HG02852 (cell line): Measurements from ENCODE around the gene CA6.
"Not testable (repeated sequence)": the region's sequence is repeated elsewhere in the genome, so short reads cannot be mapped to it uniquely, and the experiment has no call there.

Experiments used
- ATAC-seq: cut with Tn5 transposase; IDR thresholded peaks from one replicate; pipeline ENCODE4 v1.9.1; 2021; ENCODE audit warnings: mild to moderate bottlenecking, moderate library complexity; ENCODE audit not compliant: unreplicated experiment

The CA6 gene

DNA sequence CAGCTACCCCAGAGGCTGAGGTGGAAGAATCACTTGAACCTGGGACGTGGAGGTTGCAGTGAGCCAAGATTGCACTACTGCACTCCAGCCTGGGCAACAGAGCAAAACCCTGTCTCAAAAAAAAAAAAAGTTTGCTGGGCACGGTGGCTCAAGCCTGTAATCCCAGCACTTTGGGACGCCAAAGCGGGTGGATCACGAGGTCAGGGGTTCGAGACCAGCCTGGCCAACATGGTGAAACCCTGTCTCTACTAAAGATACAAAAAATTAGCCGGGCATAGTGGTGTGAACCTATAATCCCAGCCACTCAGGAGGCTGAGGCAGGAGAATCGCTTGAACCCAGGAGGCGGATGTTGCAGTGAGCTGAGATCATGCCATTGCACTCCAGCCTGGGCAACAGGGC, 23.2 kb downstream of the CA6 start:
- ATAC-seq = not testable (repeated sequence)

- ATAC-seq = no peak
Observed at GRCh38 chr1:8969937-8970336, 24.3 kb downstream of the CA6 start.

DNA sequence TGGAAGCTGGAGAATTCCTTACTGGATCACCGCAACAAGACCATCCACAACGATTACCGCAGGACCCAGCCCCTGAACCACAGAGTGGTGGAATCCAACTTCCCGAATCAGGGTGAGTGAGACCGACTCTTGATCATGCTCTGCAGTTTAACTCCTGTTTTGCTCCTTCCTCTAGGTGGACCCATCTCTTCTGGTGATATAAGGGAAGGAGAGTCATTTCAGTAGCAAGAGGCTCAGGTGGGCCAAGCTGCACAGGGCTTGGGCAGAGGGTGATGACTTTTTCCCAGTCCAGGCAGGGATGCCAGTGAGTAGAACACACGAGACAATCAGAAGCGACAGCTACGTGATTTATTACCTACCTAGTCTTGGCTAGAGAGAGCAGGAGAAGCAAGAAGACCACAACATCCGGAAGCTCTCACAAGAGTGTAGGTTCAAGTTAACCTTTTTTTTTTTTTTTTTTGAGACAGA, 25.2 kb downstream of the CA6 start:
- ATAC-seq = no peak

- ATAC-seq = no peak
Observed at GRCh38 chr1:8974551-8974950, 28.9 kb downstream of the CA6 start.

DNA sequence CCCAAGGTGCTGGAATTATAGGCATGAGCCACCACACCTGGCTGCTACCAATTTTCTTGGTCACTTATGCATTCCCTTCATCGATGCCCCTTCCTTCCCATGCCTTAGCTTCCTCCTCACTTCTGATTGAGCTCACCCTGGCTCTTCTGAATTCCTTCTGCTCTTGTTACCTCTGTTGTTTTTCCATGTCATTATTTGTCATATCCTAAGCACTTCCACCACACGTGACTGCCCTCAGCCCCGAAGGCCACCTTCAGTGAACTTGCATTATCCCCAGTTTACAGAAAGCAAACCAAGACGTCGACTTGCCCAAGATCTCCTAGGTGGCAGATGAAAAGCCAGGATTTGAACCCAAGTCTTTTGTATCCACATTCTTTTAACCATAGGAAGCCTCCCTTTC, 30.7 kb downstream of the CA6 start:
- no peak for ATAC-seq

DNA sequence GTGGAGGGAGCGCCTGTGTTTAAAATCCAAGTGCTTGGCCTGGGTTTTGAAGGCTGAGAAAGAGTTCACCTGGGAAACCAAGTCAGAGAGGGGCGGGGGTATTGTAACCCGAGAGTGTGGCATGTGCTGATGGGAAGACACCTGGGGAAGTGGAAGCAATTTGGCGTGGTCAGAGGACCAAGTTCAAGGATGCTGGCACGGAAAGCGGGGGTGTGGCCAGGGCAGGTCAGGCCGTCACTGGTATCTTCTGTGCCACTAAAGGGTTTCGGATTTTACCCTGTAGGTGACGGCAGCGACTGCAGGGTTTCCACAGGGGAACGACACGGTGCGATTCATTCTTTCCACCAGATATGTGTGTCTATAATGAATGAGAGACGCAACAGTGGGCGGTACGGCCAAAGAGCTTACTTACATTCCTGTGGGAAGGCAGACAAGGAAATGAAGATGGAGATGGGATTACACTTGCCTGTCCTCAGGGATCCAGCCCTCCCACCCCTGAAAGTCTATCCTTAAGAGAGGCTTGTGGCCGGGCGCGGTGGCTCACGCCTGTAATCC, 31.3 kb downstream of the CA6 start:
- ATAC-seq = no peak

DNA sequence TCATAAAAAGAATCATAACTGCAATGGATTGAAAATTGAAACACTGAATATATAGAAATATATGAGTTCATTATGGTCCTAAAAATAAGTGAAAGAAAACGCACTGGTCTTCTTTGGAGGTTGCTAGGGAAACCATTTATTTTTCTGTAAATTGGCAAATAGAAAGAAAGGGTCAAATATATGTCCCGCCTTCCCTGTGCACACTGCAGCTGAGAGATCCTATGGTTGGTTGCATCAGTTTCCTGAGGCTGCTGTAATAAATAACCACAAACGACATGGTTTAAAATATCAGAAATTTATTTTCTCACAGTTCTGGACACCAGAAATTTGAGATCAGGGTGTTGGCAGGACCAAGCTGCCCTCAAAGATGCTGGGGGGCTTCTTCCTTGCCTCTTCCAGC, 35.0 kb downstream of the CA6 start:
- ATAC-seq = no peak

- no peak for ATAC-seq
Observed at GRCh38 chr1:8981169-8981568, 35.5 kb downstream of the CA6 start.

GRCh38 chr1:8984203-8984602, 38.5 kb downstream of the CA6 start:
- no peak for ATAC-seq

- no peak for ATAC-seq
Observed at GRCh38 chr1:8984990-8985389, 39.3 kb downstream of the CA6 start.

GRCh38 chr1:8985915-8986813, 40.5 kb downstream of the CA6 start:
- ATAC-seq = no peak

DNA sequence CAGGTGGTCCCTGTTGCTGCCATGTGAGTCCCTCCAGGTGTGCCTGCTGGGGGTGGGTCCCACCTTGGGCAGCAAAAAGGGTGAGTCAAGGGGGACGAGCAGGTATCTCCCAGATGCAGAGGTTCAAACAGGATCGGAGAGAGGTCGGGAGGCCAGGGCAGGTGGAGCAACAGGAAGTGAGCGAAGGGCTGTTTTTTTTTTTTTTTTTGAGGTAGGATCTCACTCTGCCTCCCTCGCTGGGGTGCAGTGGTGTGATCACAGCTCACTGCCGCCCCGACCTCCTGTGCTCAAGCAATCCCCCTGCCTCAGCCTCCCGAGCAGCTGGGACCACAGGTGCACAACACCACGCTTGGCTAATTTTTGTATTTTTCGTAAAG, 41.1 kb downstream of the CA6 start:
- no peak for ATAC-seq

DNA sequence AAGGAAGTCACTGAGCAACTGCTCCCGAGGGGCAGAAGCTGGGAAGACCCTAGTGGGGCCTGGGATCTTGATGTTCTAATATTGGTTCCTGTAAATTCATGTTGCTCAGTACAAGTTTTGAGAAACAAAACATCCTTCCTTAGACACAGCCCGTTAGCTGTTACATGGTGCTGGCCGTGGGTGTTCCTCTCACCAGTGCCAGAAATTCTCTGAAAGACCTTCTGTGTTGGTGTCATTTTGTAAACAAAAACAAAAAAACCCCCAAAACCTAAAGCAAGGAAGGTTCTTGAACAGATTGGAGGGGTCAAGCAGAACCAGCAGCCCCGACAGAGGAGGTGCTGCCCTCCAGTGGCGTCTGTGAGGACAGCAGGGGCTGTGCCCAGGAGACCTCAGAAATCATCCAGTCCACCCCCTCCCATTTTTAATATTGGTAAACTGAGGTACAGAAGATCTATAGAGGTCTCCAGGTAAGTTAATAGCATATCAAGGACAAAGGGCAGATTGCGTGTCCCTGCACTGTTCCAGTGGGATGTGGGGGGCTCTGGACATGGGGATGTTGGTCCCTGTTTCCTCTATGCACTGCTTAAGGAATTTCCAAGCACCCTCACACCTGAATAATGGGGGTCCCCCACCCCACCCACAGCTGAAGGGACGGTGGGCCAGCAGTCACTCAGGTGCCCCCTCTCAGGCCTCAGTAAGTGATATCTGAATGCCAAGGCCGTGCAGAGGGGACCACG, 42.4 kb downstream of the CA6 start:
- ATAC-seq = no peak

- ATAC-seq = no peak
Observed at GRCh38 chr1:8988618-8988967, 42.9 kb downstream of the CA6 start.

DNA sequence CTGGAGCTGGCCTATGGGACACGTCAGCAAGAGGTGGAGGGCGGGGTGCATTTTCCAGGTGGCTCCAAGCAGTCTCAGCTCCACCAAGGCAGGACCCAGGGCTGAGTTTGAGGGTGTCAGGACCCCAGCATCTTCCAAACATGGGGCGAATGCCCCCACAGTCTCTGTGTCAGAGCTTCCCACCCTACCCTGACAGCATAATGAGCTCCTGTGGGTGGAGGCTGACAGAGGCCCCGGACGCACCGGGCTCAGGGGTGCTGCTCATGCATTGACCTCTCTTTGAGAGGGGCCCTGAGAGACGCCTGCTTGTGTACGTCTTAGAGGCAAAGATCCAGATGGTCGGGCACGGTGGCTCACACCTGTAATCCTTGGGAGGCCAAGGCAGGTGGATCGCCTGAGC, 43.4 kb downstream of the CA6 start:
- ATAC-seq = no peak

GRCh38 chr1:8989821-8990220, 44.2 kb downstream of the CA6 start:
- no peak for ATAC-seq

- no peak for ATAC-seq
Observed at GRCh38 chr1:8992936-8993687, 47.4 kb downstream of the CA6 start.

DNA sequence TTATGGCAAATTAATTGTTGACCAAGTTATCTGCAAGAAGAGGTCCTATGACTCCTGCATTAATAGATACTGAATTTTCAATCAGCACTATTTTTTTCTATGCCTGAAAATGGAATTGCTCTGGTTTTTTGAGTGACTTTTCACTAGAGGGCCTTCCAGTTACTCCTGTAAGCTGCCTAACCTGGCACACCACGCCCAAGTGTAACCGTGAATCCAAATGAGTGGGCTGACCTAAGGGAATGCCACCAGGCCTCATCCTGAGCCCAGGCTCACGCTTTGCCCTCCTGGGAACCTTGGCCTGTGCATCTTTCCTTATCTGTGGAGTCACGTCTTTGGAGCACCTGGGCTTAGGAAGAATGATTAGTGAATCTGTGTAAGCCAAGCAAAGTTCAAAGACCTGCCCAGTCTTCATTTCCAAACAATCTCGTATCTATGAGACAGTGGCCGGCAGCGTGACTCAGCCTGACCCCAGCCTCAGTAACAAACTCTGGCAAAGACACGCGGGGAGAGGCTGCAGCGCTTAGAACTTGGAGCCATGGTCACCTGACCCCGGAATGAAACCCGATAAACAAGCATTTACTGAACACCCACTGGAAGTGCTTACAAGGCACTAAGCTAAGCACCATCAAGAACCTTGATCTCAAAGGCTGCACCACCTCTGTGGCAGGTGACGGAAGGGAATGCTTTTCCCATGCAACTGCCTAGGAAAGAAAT, 48.5 kb downstream of the CA6 start:
- ATAC-seq = not testable (repeated sequence)

GRCh38 chr1:9001534-9002214, 56.0 kb downstream of the CA6 start:
- not testable (repeated sequence) for ATAC-seq

DNA sequence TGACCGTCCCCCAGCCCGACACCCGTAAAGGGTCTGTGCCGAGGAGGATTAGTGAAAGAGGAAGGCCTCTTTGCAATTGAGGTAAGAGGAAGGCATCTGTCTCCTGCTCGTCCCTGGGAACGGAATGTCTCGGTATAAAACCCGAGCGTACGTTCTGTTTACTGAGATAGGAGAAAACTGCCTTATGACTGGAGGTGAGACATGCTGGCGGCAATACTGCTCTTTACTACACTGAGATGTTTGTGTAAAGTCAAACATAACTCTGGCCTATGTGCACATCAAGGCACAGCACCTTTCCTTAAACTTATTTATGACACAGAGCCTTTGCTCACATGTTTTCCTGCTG, 56.5 kb downstream of the CA6 start:
- not testable (repeated sequence) for ATAC-seq
